Peyer's patch (tissue), 4 donors: Measurements from ENCODE around the gene KRAS. TPM values are rescaled to one million over a fixed set of nuclear protein-coding genes. Genes with fewer than 3 reads are reported as not detected.
"Not testable (repeated sequence)": the region's sequence is repeated elsewhere in the genome, so short reads cannot be mapped to it uniquely, and the experiment has no call there.

Experiments
- DNase-seq, 3 donors: peaks; one replicate each; pipeline ENCODE4 v3.0.0-alpha.2; 2017 to 2019
- H3K27ac ChIP-seq, 4 donors: fragments of 200-600 bp; sonication (generic); one replicate each; pipeline ENCODE4 v1.5.1; 2016 to 2019
- H3K27me3 ChIP-seq, 2 donors: fragments of 200-600 bp; sonication (generic); one replicate each; pipeline ENCODE4 v1.5.1; 2019
- H3K36me3 ChIP-seq, 3 donors: fragments of 200-600 bp; sonication (generic); one replicate each; pipeline ENCODE4 v1.5.1; 2016 to 2019
- H3K4me1 ChIP-seq, 4 donors: fragments of 200-600 bp; sonication (generic); one replicate each; pipeline ENCODE4 v1.5.1; 2016 to 2019
- H3K4me3 ChIP-seq, 4 donors: fragments of 200-600 bp; sonication (generic); 1 replicate in 3 of 4; 2 replicates in 1 of 4; pipeline ENCODE4 v1.5.1; 2016 to 2019; ENCODE audit warnings: mild to moderate bottlenecking in 1 of 4
- H3K9me3 ChIP-seq, 4 donors: fragments of 200-600 bp; sonication (generic); one replicate each; pipeline ENCODE4 v1.5.1; 2016 to 2019; ENCODE audit warnings: mild to moderate bottlenecking in 1 of 4
- CTCF ChIP-seq, 6 experiments: fragments of 450-650 bp in 4 of 6; fragments of 200-600 bp in 2 of 6; sonication (generic) in 1 of 6; IDR thresholded peaks; one replicate each; pipeline ENCODE4 v1.5.1; 2017 to 2019; ENCODE audit warnings: antibody characterized with exemption in 6 of 6, mild to moderate bottlenecking in 3 of 6, moderate library complexity in 1 of 6
- POLR2A ChIP-seq, 2 donors: fragments of 450-650 bp; IDR thresholded peaks; one replicate each; pipeline ENCODE4 v1.5.1; 2017; ENCODE audit warnings: antibody characterized with exemption in 2 of 2, mild to moderate bottlenecking in 2 of 2, moderate library complexity in 2 of 2
- total RNA-seq, 4 donors: library from RNA; depleted of rRNA; stranded (reverse); fragments of >200 nt; gene quantifications; one replicate each; pipeline ENCODE4 v1.1.0, GENCODE V29; 2016

KRAS gene
- 10 to 100 TPM; 17.3 to 27.8 (median 23.2) TPM for total RNA-seq

GRCh38 chr12:25250744-25251730 is at the start of gene KRAS:
TSS of gene KRAS (minus strand) at chr12:25250929.
- TF ChIP-seq POLR2A (IDR thresholded peaks at IDR 0.05) (peak; percentile 90 to 91), CTCF (IDR thresholded peaks at IDR 0.05) (no peak)
- DNase-seq: peak; percentile 94 to 98 (median 95)
- Histone ChIP-seq H3K36me3 (no peaks in the 10 kb centered on the region), H3K4me1 (peaks cover 0 to 22% (median 5%) of the 10 kb centered on the region in 4 donors), H3K4me3 (peak within 1 kb of the TSS; percentile 93 to 100 (median 99)), H3K27me3 (no peaks in the 10 kb centered on the region), H3K9me3 (no peaks in the 10 kb centered on the region), H3K27ac (peak within 1 kb of the TSS; percentile 96 to 99 (median 99))

GRCh38 chr12:25296381-25296780 is 45.7 kb upstream of the KRAS start:
- no peaks in the 10 kb centered on the region for H3K36me3 ChIP-seq
- no peak overlapping the region for H3K27ac ChIP-seq
- H3K9me3 ChIP-seq: no peaks in the 10 kb centered on the region
- no peaks in the 10 kb centered on the region for H3K4me1 ChIP-seq
- no peaks in the 10 kb centered on the region for H3K27me3 ChIP-seq
- H3K4me3 ChIP-seq: no peak overlapping the region
- TF ChIP-seq POLR2A (IDR thresholded peaks at IDR 0.05): no peak
- TF ChIP-seq CTCF (IDR thresholded peaks at IDR 0.05): no peak
- no peak for DNase-seq

GRCh38 chr12:25295361-25295760 is 44.6 kb upstream of the KRAS start:
- Histone ChIP-seq H3K36me3 (no peaks in the 10 kb centered on the region), H3K4me1 (no peaks in the 10 kb centered on the region), H3K27ac (no peak overlapping the region), H3K27me3 (no peaks in the 10 kb centered on the region), H3K4me3 (no peak overlapping the region), H3K9me3 (no peaks in the 10 kb centered on the region)
- DNase-seq: no peak
- TF ChIP-seq POLR2A (IDR thresholded peaks at IDR 0.05): no peak
- TF ChIP-seq CTCF (IDR thresholded peaks at IDR 0.05): no peak

- no peak for DNase-seq
- Histone ChIP-seq H3K4me1 (no peaks in the 10 kb centered on the region), H3K4me3 (no peak overlapping the region), H3K9me3 (peaks cover 0 to 4% (median 0%) of the 10 kb centered on the region in 4 donors), H3K36me3 (no peaks in the 10 kb centered on the region), H3K27me3 (no peaks in the 10 kb centered on the region), H3K27ac (no peak overlapping the region)
- TF ChIP-seq CTCF (IDR thresholded peaks at IDR 0.05) (no peak), POLR2A (IDR thresholded peaks at IDR 0.05) (no peak)
Measured at GRCh38 chr12:25293653-25294052, 42.9 kb upstream of the KRAS start.

GRCh38 chr12:25292810-25293221 is 42.1 kb upstream of the KRAS start:
- H3K4me1 ChIP-seq, H3K4me3 ChIP-seq, H3K9me3 ChIP-seq, H3K27me3 ChIP-seq, H3K27ac ChIP-seq, DNase-seq, H3K36me3 ChIP-seq: not testable (repeated sequence)

GRCh38 chr12:25287610-25288009 is 36.9 kb upstream of the KRAS start:
- no peaks in the 10 kb centered on the region for H3K27me3 ChIP-seq
- H3K4me1 ChIP-seq: no peaks in the 10 kb centered on the region
- no peak overlapping the region for H3K27ac ChIP-seq
- H3K36me3 ChIP-seq: no peaks in the 10 kb centered on the region
- no peak for DNase-seq
- no peak overlapping the region for H3K4me3 ChIP-seq
- peaks cover 0 to 4% (median 0%) of the 10 kb centered on the region in 4 donors for H3K9me3 ChIP-seq
- TF ChIP-seq CTCF (IDR thresholded peaks at IDR 0.05) (no peak), POLR2A (IDR thresholded peaks at IDR 0.05) (no peak)
